ENCODE results near the gene HNRNPA3.
A peak's percentile ranks its signal among the peaks of the same experiment; 100 is the strongest.
"Not testable (repeated sequence)": the region's sequence is repeated elsewhere in the genome, so short reads cannot be mapped to it uniquely, and the experiment has no call there.

The HNRNPA3 gene

GRCh38 chr2:177212106-177212890 lies at the start of gene HNRNPA3:
HNRNPA3 (plus strand) TSS chr2:177212794; CDS start chr2:177212800, 6 bp downstream.
- peak; percentile 100 for DNase-seq

GRCh38 chr2:177164131-177164530 lies 48.5 kb upstream of the HNRNPA3 start:
- DNase-seq, result no peak

- DNase-seq, result peak; percentile 89
Measured at GRCh38 chr2:177164584-177165052, 48.0 kb upstream of the HNRNPA3 start.

GRCh38 chr2:177165061-177165583 lies 47.5 kb upstream of the HNRNPA3 start:
- DNase-seq, result no peak

GRCh38 chr2:177165721-177166711 lies 46.6 kb upstream of the HNRNPA3 start:
- no peak for DNase-seq

DNA sequence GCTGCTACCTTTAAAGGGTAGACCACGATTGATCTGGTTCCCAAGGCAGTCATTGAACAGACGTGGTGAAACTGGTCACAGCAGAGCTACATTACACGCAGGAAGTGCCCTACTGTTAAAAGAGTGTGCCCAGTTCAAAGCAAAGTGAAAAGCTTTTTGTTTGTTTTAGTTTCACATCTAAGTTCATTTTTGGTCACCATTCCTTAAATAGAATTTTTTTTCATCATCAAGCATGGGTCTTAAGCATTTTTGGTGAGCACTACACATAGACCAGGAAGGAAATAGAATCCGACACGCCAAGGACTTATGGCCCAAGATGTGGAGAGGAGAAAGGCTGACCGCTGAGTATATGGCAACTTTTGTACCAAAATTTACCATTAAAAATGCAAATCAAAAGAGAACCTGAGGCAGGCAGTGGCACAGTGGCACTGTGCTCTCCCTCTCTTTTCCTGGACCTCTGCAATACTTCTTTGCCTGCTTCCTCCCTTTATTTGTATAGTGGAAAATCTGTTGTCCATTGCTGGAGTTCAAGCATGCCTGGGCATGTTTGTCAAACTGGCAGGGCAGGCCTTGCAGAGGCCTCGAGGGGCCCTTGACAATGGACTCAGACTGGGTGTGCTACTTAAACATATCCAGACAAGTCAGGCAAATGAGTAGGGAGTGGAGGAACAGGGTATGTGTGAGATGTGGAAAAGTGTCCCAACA lies 42.6 kb upstream of the HNRNPA3 start:
- DNase-seq, result no peak

GRCh38 chr2:177171418-177171865 lies 41.2 kb upstream of the HNRNPA3 start:
- DNase-seq, result no peak

GRCh38 chr2:177172034-177172880 lies 40.3 kb upstream of the HNRNPA3 start:
- no peak for DNase-seq

- no peak for DNase-seq
Measured at GRCh38 chr2:177174486-177174885, 38.1 kb upstream of the HNRNPA3 start.

DNA sequence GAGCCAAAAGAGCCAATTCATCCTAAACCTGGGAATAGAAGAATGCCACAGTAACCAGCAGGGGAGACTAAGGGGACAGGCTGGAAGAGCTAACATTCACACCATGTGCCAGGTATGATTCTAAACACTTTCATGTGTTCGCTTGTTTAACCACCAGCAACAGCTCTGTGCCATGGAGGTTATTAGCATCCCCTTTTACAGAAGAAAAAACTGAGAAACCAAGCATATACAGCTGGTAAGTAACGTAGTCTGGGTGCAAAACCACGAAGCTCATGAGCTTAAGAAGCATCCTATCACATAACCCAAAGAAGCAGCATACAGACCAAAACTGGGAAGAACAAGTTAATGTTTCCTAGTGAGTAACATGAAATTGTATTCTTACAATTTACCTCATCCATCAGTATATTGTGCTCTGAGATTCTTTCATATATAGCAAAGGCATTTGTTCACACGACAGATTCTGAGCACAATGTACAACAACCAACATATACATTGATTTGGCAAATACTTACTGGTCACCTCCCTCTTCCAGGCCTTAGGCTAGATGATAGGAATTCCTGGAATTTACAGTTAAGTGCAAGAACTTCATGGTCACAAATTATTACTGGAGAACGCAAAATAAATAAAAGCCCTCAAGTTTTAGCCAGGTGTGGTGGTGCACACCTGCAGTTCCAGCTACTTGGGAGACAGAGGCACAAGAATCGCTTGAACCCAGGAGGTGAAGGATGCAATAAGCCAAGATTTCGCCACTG lies 36.5 kb upstream of the HNRNPA3 start:
- DNase-seq, result no peak

DNA sequence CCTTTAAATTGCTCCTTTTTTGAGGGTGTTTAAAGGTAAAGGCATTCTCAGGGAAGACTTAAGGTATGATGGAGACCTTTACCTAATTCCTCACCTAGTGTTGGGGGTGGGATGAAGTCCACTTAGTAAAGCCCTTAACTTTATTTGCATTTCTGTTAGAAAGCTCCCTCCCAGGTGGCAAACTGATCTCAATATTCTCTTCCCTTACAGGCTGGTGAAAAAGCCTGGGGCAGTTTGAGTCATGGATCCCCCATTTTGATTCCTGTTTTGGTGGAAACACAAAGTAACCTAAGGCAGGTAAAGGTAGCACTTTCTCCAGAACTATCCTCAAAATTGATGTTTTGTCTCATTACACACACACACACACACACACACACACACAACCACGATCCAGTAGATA lies 33.8 kb upstream of the HNRNPA3 start:
- no peak for DNase-seq

GRCh38 chr2:177179227-177179626 lies 33.4 kb upstream of the HNRNPA3 start:
- DNase-seq, result no peak

GRCh38 chr2:177179671-177180070 lies 32.9 kb upstream of the HNRNPA3 start:
- not testable (repeated sequence) for DNase-seq

DNA sequence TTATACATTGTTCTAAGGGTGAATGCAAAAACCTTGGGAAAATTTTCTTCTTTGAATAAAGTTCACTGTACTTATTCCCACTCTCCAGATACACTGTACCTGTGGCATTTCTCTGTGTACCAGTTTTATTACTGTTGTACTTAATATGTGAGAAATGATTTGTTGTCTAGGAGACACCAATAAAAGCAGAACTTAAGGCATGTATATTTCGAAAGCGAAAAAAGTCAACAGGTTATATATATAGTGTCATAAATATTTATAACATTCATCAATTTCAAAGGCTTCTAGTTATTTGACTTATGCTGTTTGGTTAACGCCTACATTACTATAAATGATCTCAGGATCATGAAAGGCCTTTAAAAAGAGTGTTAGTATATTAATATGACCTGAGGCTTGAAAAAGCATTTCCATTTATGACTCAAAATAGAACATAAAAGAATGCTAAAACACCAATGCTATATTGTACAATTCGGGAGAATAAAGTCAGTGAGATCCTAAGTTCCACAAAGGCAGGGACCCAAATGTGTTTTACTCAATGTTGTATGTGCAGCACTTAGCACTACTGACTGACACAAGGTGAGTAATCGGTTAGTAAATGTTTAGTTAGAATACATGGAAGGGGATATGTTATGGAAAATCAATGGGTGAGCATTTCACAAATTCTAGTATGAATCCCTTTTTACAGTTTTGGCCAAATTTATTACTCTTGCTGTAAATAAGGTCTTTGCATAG lies 32.2 kb upstream of the HNRNPA3 start:
- no peak for DNase-seq

DNA sequence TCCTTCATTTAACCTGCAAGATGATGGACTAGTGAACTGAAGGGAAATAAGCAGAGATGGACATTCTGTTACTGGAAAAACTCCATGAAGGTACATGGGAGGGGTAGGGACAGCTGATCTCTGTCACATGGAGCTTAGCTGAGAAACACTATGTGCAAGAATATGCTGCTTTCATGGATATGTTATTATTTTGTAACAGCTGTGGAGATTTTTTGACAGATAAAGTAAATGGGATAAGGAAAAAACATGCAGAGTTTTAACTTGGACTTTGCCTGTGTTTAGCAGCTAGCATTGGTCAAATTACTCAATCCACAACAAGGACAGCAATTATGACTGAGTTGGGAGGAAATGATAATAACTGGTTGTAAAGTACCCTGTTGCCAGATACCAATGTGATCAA lies 28.7 kb upstream of the HNRNPA3 start:
- no peak for DNase-seq

GRCh38 chr2:177184606-177185005 lies 28.0 kb upstream of the HNRNPA3 start:
- no peak for DNase-seq

DNA sequence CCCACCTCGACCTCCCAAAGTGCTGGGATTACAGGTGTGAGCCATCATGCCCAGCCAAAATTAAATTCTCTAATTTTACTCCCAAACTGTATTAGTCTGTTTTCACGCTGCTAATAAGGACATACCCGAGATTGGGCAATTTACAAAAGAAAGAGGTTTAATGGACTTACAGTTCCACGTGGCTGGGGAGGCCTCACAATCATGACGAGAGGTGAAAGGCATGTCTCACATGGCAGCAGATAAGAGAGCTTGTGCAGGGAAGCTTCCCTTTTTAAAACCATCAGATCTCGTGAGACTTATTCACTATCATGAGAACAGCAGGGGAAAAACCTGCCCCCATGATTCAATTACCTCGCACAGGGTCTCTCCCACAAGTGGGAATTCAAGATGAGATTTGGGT lies 26.6 kb upstream of the HNRNPA3 start:
- not testable (repeated sequence) for DNase-seq

DNA sequence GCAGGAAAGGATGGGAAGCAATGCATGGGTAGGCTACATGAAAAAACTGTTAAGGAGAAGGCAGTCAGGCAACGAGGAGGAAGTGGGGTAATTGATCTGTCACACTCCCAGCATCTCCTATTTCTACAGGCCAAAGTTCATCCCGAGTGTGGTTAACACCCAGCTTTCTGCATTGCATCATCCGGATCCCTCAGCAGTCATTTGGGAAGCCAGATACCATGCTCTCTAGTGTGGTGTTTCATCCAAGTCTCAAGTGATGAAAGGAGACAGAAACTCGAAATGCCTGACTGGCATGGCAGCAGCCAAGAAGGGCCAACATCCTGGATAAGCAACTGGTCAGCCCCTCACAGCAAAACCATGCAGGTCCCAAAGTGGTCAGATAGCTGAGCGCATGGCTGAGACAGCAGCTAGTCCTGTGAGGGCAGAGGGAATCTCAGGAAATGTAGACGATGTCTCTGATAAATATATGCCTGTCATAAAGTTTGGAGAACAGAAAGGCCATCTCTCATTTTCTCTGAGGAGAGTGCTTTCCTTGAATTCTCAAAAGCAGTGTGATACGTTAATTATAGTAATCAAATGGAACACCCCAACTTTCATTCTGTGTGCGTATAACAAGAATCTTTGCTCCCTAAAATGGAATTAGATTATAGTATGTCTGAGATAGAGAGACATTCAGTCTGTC lies 24.8 kb upstream of the HNRNPA3 start:
- DNase-seq, result no peak
